HG02973 (cell line): ENCODE data around the gene FOXG1.

Experiments used
- ATAC-seq: cut with Tn5 transposase; IDR thresholded peaks from one replicate; pipeline ENCODE4 v1.9.1; 2021; ENCODE audit warnings: moderate library complexity; ENCODE audit not compliant: unreplicated experiment

The FOXG1 gene

GRCh38 chr14:28761438-28762291 is 4.9 kb upstream of the FOXG1 start:
- no peak for ATAC-seq

- ATAC-seq, result no peak
These were observed 4.2 kb upstream of the FOXG1 start for GRCh38 chr14:28762303-28762954.

DNA sequence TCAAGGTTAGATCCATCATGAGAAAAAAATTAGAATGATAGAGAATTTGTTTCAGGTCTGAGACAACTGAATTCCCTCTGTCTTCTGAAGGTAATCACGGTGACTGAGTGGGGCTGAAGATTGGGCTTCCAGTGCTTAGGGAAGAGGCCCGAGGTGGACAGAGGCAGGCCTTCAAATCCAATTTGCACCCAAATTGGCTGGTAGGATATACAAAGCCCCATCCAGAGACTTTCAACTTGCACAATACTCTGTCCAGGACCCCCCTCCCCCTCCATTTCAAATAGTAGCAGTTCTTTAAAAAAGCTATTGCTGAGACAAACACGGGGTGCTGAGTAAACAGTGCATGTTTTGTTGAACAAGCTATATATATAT is 3.6 kb upstream of the FOXG1 start:
- ATAC-seq, result no peak

DNA sequence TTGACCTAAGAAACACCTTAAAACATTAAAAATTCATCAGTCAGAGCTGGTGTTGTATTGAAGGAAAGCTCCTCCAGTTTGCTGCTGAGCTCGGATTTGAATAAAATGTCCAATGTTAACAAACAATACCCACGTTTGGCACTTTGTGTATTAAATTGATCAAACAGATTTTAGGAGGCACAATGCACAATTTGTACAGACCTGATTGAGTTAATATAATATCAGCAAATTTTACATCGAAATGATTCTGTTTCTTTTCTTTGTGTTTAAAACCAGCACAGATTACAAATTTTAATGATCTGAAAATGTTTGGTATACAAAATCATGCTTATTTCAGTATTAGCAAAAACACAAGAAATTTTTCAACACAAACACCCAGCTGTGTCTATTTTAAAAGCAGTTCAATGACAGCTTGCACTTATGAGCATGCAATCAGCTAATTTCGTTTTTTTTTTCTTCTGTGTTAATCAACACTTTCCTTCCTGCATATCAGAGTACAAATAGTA is 2.8 kb upstream of the FOXG1 start:
- no peak for ATAC-seq

DNA sequence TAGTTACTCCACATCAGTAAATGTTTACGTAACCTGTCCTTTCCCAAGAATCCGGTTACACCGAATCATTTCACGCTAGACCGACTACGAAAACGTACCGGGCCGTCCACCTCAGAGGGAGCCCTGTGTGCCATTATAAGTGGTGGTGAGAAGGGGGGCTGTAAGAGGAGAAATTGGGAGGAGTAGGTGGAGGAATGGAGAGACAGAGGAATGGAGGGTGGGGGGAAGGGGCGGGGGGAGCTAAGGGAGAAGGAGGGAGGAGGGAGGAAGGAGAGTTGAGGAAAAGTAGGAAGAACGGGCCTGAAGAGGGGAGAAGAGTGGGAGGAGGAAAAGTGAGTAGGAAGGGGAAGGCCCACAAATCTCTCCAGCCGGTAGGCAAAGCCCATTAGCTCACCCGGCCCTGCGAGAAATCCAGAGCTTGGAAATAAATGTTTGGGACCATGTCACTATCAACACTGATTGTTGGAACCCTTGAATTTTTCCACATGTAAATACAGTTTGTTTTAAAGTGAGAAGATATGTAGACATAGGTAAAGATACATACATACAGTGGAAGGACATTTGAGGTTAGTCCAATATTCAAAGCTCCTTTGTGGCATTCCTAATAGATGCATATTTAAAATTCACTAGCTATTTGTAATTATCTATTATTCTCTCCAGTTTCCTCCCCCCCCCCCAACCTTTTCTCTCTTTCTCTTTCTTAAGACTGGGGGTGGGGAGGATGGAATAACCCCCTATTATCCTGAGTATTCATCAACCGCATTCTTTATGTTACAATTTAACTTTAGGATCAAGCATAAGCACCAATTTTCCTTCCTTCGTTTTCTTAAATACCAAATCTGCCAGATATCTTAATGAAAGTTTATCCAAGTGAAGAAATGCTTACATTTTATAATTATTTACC is 2.1 kb upstream of the FOXG1 start:
- ATAC-seq, result no peak

DNA sequence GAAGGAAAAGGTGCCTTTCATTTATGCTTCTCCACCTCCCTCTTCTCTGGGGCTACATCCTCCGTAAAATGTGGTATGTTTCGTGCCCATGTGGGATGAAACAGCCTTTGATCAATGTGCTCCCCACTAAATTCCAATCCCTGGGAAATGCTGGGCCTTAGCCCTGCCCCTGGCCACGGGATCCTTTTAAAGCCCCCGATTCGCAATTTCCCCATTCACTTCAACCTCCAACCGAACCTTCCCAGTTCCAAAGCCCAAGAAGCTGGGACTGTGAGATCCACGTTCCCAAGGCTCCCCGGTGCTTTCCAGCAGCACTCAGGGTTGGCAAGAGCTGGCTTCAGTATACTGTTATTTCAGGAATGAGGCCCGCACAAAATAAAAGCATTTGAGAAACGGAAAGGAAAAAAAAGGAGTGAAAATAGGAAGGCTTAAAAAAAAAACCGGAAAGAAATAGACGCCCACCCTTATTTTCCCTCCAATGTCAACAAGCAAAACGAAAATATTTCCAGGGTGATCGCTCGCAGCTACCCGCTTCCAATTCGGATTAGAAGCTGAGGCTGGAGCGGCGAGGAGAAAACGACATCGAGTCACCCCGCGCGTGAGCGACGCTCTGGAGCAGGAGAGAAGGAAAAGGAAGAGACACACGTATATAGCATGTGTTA is 1.3 kb upstream of the FOXG1 start:
- ATAC-seq, result no peak

DNA sequence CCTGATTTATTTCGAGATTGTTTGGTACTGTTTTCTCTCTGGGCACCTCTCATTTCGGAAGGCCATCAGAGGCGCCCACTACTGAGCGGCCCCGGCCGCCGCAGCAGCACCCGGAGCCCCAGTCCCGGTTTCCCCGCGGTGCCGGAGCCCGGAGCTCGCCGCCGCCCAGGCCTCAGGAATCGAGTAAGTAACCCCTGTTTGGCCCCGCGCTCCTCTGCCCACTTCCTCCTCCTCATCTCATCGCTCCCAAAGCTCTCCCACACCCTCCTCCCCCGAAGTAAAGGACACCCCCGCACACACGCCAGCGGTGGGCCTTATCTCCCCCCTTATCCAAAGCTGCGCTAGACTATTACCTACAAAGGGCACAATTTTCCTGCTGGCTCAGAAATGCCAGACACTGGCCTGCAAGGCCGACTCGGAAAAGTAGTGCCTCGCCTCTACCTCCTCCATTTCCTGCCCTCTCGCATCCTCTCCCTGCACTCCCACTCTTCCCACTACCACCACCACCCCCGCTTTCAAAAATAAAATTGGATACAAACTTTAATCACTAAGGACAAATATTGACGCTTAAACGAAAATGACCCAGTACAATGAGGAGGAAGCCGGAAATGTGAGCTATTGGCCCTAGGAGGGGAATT is 637 bp upstream of the FOXG1 start:
- no peak for ATAC-seq

DNA sequence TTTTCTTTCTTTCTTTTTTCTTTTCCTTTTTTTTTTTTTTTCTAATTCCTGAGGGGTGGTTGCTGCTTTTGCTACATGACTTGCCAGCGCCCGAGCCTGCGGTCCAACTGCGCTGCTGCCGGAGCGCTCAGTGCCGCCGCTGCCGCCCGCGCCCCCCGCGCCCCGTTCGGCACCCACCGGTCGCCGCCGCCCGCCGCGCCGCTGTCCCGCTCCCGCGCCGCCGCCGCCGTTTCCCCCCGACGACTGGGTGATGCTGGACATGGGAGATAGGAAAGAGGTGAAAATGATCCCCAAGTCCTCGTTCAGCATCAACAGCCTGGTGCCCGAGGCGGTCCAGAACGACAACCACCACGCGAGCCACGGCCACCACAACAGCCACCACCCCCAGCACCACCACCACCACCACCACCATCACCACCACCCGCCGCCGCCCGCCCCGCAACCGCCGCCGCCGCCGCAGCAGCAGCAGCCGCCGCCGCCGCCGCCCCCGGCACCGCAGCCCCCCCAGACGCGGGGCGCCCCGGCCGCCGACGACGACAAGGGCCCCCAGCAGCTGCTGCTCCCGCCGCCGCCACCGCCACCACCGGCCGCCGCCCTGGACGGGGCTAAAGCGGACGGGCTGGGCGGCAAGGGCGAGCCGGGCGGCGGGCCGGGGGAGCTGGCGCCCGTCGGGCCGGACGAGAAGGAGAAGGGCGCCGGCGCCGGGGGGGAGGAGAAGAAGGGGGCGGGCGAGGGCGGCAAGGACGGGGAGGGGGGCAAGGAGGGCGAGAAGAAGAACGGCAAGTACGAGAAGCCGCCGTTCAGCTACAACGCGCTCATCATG is 654 bp downstream of the FOXG1 start:
- no peak for ATAC-seq

DNA sequence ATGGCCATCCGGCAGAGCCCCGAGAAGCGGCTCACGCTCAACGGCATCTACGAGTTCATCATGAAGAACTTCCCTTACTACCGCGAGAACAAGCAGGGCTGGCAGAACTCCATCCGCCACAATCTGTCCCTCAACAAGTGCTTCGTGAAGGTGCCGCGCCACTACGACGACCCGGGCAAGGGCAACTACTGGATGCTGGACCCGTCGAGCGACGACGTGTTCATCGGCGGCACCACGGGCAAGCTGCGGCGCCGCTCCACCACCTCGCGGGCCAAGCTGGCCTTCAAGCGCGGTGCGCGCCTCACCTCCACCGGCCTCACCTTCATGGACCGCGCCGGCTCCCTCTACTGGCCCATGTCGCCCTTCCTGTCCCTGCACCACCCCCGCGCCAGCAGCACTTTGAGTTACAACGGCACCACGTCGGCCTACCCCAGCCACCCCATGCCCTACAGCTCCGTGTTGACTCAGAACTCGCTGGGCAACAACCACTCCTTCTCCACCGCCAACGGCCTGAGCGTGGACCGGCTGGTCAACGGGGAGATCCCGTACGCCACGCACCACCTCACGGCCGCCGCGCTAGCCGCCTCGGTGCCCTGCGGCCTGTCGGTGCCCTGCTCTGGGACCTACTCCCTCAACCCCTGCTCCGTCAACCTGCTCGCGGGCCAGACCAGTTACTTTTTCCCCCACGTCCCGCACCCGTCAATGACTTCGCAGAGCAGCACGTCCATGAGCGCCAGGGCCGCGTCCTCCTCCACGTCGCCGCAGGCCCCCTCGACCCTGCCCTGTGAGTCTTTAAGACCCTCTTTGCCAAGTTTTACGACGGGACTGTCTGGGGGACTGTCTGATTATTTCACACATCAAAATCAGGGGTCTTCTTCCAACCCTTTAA is 1.5 kb downstream of the FOXG1 start:
- no peak for ATAC-seq

DNA sequence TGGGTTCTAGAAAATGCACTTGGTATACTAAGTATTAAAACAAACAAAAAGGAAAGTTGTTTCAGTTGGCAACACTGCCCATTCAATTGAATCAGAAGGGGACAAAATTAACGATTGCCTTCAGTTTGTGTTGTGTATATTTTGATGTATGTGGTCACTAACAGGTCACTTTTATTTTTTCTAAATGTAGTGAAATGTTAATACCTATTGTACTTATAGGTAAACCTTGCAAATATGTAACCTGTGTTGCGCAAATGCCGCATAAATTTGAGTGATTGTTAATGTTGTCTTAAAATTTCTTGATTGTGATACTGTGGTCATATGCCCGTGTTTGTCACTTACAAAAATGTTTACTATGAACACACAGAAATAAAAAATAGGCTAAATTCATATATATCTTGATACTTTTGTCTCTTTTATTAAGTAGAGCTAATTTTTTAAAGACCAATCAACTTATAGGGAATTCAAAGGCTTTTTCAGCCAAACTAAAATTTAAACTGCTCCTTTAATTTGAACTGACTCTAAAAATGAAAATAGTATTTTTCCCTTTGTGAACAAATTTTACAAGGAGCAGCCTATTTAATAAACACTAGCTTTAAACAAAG is 2.8 kb downstream of the FOXG1 start:
- ATAC-seq, result no peak

- ATAC-seq, result no peak
These were observed 3.5 kb downstream of the FOXG1 start for GRCh38 chr14:28770061-28770460.

DNA sequence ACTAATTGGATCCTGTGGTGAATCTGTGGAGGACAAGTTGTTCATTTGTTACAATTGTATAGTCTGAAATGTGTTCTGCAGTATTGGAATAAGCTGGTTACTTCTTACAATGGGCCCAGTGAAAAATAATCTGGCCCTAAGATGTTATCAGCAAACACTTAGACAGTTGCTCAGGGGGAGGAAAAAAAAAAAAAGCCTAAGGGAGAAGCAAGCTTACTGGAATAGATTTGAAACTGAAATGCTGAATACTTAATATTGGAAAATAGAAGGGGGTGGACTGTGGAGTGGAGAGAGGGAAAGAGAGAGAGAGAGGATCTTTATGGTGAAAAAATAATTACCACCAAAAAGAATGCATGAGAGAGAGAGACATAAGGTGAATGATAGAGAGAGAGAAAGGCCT is 4.0 kb downstream of the FOXG1 start:
- no peak for ATAC-seq

DNA sequence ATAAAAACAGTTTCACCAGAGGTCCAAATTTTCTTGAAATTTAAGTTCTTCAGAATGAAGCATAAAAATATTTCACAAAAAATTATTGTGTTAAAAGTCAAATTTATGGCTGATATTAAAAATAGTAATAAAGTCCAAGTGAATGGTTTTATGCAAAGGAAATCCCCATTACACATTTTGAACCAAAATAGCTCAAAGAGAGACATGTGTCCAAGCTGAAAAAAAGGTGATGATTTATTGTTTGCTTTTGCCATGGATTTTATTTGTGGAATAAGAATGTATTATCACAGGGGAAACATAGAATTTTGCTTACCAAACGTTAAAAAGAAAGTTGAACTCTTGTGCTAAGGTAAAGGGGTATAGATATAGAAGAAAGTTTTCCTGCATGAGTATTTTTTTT is 4.6 kb downstream of the FOXG1 start:
- ATAC-seq, result no peak

- ATAC-seq, result no peak
These were observed 6.0 kb downstream of the FOXG1 start for GRCh38 chr14:28772613-28773012.

DNA sequence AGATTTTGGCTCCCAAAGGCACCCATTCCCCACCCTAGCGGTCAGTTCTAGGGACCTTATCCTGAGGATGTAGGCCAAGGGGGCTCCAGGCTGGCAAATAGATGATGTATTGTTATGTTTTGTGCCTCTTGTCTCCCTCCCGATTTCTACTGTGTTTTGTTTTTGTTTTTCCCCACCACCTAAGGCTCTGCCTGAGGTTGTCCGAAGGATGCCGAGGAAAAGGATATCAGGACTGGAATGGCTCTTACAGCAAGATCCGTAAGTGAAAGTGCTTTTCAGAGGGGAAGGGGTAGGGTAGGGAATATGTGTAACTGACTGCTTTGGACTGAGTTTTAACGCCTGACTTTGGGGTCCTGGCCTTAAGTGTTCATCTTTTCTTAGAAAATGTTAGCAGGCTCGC is 6.6 kb downstream of the FOXG1 start:
- no peak for ATAC-seq

DNA sequence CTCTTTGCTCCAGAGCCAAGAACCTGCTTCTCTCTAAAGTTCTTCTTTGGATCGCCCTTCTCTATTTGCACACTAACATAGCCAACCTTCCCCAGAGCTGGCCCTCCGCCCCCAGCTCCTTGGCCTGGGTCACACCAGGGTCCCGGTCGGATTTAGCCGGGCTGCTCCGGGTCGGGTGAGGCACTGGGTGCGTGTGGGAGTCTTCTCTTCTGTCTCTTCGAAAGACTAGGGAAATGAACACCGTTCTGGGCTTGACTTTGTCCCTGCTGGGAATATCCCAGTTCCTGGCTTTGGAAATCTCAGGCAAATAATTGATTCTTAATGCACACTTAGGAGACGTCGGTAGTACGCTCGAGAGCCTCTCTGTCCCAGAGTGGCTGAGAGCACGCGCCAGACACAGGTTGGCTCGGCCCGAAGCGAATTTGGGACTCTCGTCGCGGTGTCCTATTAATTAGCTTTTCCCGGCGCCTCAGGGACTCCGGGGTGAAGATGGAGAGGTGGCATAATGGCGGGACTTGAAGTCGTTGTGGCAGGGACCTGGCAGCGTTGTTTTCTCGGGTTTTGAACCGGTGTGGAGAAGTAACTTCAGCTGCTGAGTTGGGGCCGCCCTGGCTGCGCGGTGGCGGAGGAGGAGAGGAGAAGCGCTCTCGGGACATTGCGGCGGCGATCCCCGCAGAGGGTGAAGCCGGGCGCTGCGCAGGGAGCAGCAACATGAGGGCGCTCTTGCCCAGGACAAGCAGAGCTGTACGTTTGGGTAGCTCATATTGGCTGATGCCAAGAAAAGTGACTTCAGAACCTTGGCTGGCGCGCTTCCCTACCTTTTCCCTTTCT is 7.5 kb downstream of the FOXG1 start:
- no peak for ATAC-seq
